Fibroblast of upper back skin (primary cell): ENCODE measurements around the gene PID1.
A peak's percentile ranks its signal among the peaks of the same experiment; 100 is the strongest.

Source experiments
- DNase-seq: peaks from one replicate; pipeline ENCODE4 v3.0.0-alpha.2; 2013

The PID1 gene

DNA sequence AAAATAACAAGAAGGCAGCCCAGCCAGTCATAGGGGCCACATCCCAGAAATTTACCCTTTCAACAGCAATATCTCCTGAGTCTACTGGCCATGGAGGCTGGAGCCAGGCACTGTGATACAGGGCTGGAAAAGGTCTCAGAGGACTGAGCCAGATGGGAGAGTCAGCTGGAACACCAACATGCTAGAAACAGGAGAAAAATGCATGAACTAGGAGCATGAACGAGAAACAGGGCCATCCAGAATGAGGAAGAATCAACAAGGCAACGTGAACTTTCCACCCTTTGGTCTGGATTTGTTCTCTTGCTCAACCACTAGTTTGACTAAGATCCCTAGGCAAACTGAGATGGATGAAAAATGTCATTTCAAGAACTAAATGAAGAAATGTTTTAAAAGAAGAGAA, 13.1 kb downstream of the PID1 start:
- no peak for DNase-seq

- DNase-seq, result no peak
Measured at GRCh38 chr2:229256376-229256775, 14.7 kb downstream of the PID1 start.

DNA sequence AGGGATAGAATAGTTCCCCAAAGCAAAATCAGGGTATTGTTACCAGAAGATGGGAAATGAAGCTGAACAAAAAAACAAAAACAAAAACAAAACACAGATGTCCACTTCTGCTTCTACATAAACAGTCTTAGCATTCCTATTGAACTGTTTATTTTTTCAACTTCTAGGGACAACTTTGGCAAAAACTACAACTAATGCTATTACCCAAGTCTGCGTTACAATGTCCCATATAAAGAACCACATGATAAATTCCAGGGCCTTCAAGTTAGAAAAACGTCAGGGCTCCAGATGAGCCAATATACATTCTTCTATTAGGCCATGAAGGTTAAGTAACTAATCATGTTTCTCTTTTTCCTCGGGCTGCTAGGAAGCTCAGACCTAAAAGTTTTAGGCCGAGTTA, 16.9 kb downstream of the PID1 start:
- no peak for DNase-seq

- DNase-seq, result no peak
Measured at GRCh38 chr2:229252996-229253395, 18.1 kb downstream of the PID1 start.

DNA sequence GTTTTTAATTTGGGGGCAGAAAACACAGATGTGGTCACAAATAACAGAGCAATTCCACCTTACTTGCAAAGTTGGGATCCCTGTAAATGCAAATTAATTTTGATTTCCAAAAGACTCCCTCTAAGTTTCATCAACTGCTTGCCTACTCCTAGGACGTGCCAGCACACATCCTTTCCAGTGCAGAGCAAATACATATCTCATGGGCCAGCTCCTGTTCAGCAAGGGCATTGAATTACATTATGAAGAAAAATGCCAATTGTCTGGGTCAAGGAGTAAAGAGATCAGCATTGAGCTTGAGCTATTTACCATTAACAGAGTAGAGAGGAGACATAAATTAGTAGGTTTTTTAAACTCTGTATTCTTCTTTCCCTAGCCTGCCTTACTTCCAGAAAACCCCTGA, 18.8 kb downstream of the PID1 start:
- no peak for DNase-seq

GRCh38 chr2:229249536-229249935, 21.6 kb downstream of the PID1 start:
- no peak for DNase-seq

DNA sequence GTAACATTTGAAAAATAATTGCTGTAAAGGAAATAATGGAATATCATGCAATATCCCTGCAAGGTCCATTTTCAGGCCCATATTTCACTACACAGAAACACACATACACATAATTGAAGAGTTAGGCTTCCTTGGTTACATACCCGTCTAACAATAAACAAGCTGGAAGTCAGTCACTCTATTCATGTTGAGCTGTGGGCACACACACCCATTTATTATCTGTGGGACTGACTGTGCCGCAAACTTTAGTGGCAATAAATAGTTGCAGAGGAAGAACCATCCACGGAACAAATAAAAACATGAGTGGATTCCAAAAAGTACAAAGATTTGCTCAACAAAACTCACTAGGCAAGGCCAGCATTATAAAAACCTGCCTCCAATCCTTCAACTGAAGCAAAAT, 24.8 kb downstream of the PID1 start:
- no peak for DNase-seq

- DNase-seq, result no peak
Measured at GRCh38 chr2:229244975-229245374, 26.1 kb downstream of the PID1 start.

GRCh38 chr2:229243890-229244560, 27.1 kb downstream of the PID1 start:
- DNase-seq, result no peak

GRCh38 chr2:229240984-229241491, 30.0 kb downstream of the PID1 start:
- no peak for DNase-seq

DNA sequence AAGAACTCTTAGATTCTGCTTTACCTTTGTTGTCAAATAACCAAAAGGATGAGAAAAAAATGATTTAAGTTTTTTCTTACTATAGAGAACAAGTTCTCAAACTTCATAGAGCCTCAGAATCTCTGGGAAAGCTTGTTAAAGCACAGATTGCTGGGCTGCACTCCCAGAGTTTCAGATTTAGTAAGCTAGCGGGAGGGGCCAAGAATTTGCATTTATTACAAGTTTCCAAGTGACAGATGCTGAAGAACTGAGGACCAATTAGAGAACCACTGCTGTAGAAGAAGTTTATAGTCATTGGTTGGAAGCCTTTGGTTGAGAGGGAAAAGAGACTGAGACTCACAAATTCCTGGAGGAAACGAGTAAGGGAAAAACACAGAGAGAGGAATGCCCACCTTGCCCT, 32.1 kb downstream of the PID1 start:
- DNase-seq, result no peak

DNA sequence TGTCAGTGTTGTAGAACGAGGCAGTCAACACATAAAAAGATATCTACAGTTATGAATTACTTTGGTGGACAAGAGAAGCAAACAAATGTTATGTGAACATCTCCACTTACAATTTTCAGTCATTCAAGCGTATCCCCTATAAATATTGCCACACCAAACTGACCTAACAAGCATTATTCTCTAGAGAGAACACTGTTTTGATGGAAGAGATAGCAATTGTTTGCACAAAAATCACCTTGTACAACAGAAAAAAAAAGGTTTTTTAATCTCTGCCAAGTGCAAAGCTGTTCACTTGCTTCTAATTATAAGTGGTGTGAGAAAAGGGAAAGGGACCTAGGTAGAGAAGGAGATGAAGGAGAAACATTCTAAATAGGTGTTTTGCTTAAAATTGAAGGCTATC, 33.8 kb downstream of the PID1 start:
- DNase-seq, result no peak

- peak; percentile 14 for DNase-seq
Measured at GRCh38 chr2:229235131-229235914, 35.8 kb downstream of the PID1 start.

DNA sequence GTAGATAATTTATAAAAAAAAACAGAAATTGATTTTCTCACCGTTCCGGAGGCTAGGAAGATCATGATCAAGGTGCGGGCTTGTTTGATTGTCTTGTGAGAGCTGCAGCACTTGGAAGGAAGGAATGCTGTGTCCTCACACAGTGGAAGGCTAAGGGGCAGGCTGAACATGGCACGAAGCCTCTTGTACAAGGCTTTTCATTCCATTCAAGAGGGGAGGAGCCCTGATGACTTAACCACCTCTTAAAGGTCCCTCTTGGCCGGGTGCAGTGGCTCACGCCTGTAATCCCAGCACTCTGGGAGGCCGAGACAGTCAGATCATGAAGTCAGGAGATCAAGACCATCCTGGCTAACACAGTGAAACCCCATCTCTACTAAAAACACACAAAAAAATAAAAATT, 39.2 kb downstream of the PID1 start:
- no peak for DNase-seq

GRCh38 chr2:229231328-229231868, 39.7 kb downstream of the PID1 start:
- DNase-seq, result no peak

GRCh38 chr2:229230911-229231310, 40.2 kb downstream of the PID1 start:
- DNase-seq, result no peak

DNA sequence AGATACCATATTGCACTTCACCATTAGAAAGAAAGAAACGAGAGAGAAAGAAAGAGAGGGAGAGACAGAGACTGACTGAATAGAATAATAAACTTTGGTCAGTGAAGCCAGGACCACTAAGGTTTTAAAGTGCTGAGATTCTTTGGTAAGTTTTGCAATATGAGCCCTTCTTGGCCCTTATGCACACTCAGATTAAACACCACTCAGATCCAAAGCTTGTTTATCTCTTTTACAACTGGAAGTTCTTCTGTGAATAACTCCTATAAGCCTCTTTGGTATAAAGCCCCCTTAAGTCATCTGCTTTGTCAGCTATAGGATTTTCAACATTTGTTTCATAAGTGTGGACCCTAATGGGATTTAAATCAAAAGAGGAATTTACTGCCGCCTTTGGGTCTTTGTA, 40.8 kb downstream of the PID1 start:
- DNase-seq, result no peak

DNA sequence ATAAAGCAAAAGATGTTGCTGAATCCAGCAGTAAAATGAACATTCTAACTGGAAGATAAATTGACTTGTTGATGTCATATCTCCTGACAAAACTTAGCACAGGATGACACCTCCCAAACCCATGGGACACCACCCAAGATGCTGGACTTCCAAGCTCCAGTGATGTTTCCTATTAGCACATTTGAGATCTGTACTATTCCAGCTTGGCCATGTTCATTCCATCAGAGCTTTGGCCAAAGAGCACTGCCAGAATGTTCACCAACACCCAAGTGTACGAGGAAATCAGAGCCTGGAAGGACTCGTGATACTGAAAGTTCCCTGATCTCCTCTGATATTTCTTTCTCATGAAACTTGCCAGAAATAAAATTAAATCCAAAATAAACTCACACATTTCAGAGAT, 44.7 kb downstream of the PID1 start:
- no peak for DNase-seq

GRCh38 chr2:229223107-229223506, 48.0 kb downstream of the PID1 start:
- no peak for DNase-seq

DNA sequence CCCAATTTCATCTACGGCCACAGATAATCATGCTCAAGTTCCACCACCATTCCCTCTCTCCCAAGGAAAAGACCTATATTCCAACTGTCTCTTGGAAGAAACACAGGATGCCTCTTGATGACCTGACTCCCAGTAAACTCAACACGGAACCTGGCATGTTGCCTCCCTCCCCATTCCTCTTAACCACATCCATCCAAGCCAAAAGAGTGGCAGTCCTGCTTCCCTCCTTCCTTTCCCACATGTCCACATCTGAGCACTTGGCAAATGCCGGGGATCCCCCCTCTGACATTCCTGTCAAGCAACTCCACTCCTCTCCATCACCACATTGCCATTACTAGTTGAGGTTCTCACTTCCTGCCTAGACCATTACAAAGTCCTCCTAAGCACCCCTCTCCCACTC, 49.4 kb downstream of the PID1 start:
- DNase-seq, result peak; percentile 2

DNA sequence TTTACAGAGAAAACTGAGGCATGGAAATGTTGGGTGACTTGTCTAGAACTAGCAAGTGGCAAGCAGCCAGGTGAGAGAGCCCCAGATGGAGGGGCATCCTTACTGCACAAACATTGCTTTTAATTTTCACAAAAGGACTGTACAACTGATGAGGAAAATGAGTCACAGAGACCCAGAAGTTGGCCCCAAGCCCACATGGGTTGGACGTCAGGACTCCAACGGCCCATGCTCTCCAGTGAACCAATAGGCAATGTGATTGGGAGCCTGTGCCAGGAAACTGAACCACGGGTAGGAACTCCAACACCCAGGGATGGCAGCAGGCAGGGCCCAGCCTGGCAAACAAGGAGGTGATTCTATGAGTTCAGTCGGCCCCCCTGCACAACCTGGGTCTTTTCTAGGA, 50.8 kb downstream of the PID1 start:
- DNase-seq, result no peak

DNA sequence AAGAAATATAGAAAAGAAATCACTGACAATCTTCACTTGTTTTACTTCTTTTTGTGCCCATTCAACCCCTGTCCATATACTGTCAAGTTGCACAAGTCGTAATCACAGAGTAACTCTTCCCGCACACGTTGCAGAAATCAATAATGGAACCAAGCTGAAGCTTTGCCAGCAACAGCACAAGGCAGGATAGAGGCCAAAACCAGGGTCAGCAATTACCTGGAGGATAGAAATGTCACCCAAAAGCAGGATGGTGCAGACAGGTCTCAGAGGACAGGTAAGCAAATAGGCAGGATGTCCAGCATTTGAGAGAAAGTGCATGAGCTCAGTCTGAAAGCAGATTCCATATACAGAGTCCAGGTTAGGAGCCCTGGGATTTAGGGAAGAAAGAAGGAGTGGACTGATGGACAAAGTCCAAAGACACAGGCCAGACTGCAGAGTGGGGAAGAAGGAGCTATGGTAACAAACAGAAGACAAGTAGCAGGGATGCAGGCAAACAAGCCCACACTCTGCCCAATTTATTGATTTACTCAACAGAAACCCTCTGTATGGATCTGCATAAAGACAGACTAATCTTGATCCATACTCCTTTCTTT, 52.7 kb downstream of the PID1 start:
- DNase-seq, result no peak

- DNase-seq, result no peak
Measured at GRCh38 chr2:229212241-229212640, 58.8 kb downstream of the PID1 start.

- DNase-seq, result no peak
Measured at GRCh38 chr2:229210641-229211040, 60.4 kb downstream of the PID1 start.
